ENCODE results near the gene PRDM16.

Gene PRDM16

GRCh38 chr1:3251807-3252428 lies 182.9 kb downstream of the PRDM16 start:
- H3K9me3 ChIP-seq (ENCODE audit: control insufficient read depth, low read length) = no peaks in the 10 kb centered on the region
- no peaks in the 10 kb centered on the region for H3K27me3 ChIP-seq (ENCODE audit: control insufficient read depth, insufficient read depth, low read length)
- H3K4me3 ChIP-seq (ENCODE audit: low read length) = no peak overlapping the region
- H3K36me3 ChIP-seq (ENCODE audit: control insufficient read depth, insufficient read depth, low read length) = no peaks in the 10 kb centered on the region
- H3K9ac ChIP-seq (ENCODE audit: low read length) = no peak overlapping the region
- peaks cover 63% of the 10 kb centered on the region for H3K4me1 ChIP-seq (ENCODE audit: control insufficient read depth, insufficient read depth, low read length)

GRCh38 chr1:3255680-3256079 lies 186.7 kb downstream of the PRDM16 start:
- Histone ChIP-seq H3K4me3 (ENCODE audit: low read length) (no peak overlapping the region), H3K9me3 (ENCODE audit: control insufficient read depth, low read length) (no peaks in the 10 kb centered on the region), H3K4me1 (ENCODE audit: control insufficient read depth, insufficient read depth, low read length) (peaks cover 33% of the 10 kb centered on the region), H3K27me3 (ENCODE audit: control insufficient read depth, insufficient read depth, low read length) (no peaks in the 10 kb centered on the region), H3K36me3 (ENCODE audit: control insufficient read depth, insufficient read depth, low read length) (no peaks in the 10 kb centered on the region), H3K9ac (ENCODE audit: low read length) (no peak overlapping the region)

GRCh38 chr1:3257788-3258187 lies 188.8 kb downstream of the PRDM16 start:
- H3K27me3 ChIP-seq (ENCODE audit: control insufficient read depth, insufficient read depth, low read length) = no peaks in the 10 kb centered on the region
- H3K9me3 ChIP-seq (ENCODE audit: control insufficient read depth, low read length) = no peaks in the 10 kb centered on the region
- no peak overlapping the region for H3K4me3 ChIP-seq (ENCODE audit: low read length)
- no peak overlapping the region for H3K9ac ChIP-seq (ENCODE audit: low read length)
- H3K4me1 ChIP-seq (ENCODE audit: control insufficient read depth, insufficient read depth, low read length) = peaks cover 32% of the 10 kb centered on the region
- no peaks in the 10 kb centered on the region for H3K36me3 ChIP-seq (ENCODE audit: control insufficient read depth, insufficient read depth, low read length)

- Histone ChIP-seq H3K4me3 (ENCODE audit: low read length) (no peak overlapping the region), H3K36me3 (ENCODE audit: control insufficient read depth, insufficient read depth, low read length) (no peaks in the 10 kb centered on the region), H3K9ac (ENCODE audit: low read length) (no peak overlapping the region), H3K9me3 (ENCODE audit: control insufficient read depth, low read length) (no peaks in the 10 kb centered on the region), H3K27me3 (ENCODE audit: control insufficient read depth, insufficient read depth, low read length) (no peaks in the 10 kb centered on the region), H3K4me1 (ENCODE audit: control insufficient read depth, insufficient read depth, low read length) (peaks cover 39% of the 10 kb centered on the region)
Observed at GRCh38 chr1:3258386-3259003, 189.5 kb downstream of the PRDM16 start.

GRCh38 chr1:3259020-3259419 lies 190.0 kb downstream of the PRDM16 start:
- Histone ChIP-seq H3K9ac (ENCODE audit: low read length) (no peak overlapping the region), H3K4me3 (ENCODE audit: low read length) (no peak overlapping the region), H3K27me3 (ENCODE audit: control insufficient read depth, insufficient read depth, low read length) (no peaks in the 10 kb centered on the region), H3K9me3 (ENCODE audit: control insufficient read depth, low read length) (no peaks in the 10 kb centered on the region), H3K4me1 (ENCODE audit: control insufficient read depth, insufficient read depth, low read length) (peaks cover 41% of the 10 kb centered on the region), H3K36me3 (ENCODE audit: control insufficient read depth, insufficient read depth, low read length) (no peaks in the 10 kb centered on the region)

- Histone ChIP-seq H3K4me3 (ENCODE audit: low read length) (no peak overlapping the region), H3K9ac (ENCODE audit: low read length) (no peak overlapping the region), H3K4me1 (ENCODE audit: control insufficient read depth, insufficient read depth, low read length) (peaks cover 37% of the 10 kb centered on the region), H3K9me3 (ENCODE audit: control insufficient read depth, low read length) (no peaks in the 10 kb centered on the region), H3K36me3 (ENCODE audit: control insufficient read depth, insufficient read depth, low read length) (no peaks in the 10 kb centered on the region), H3K27me3 (ENCODE audit: control insufficient read depth, insufficient read depth, low read length) (no peaks in the 10 kb centered on the region)
Observed at GRCh38 chr1:3261007-3261968, 192.3 kb downstream of the PRDM16 start.

GRCh38 chr1:3261969-3262579 lies 193.1 kb downstream of the PRDM16 start:
- Histone ChIP-seq H3K27me3 (ENCODE audit: control insufficient read depth, insufficient read depth, low read length) (no peaks in the 10 kb centered on the region), H3K36me3 (ENCODE audit: control insufficient read depth, insufficient read depth, low read length) (no peaks in the 10 kb centered on the region), H3K4me1 (ENCODE audit: control insufficient read depth, insufficient read depth, low read length) (peaks cover 36% of the 10 kb centered on the region), H3K9me3 (ENCODE audit: control insufficient read depth, low read length) (no peaks in the 10 kb centered on the region), H3K9ac (ENCODE audit: low read length) (no peak overlapping the region), H3K4me3 (ENCODE audit: low read length) (no peak overlapping the region)

GRCh38 chr1:3262681-3263286 lies 193.8 kb downstream of the PRDM16 start:
- H3K27me3 ChIP-seq (ENCODE audit: control insufficient read depth, insufficient read depth, low read length) = no peaks in the 10 kb centered on the region
- no peaks in the 10 kb centered on the region for H3K9me3 ChIP-seq (ENCODE audit: control insufficient read depth, low read length)
- no peaks in the 10 kb centered on the region for H3K36me3 ChIP-seq (ENCODE audit: control insufficient read depth, insufficient read depth, low read length)
- H3K4me3 ChIP-seq (ENCODE audit: low read length) = no peak overlapping the region
- H3K9ac ChIP-seq (ENCODE audit: low read length) = no peak overlapping the region
- peaks cover 36% of the 10 kb centered on the region for H3K4me1 ChIP-seq (ENCODE audit: control insufficient read depth, insufficient read depth, low read length)

- no peaks in the 10 kb centered on the region for H3K27me3 ChIP-seq (ENCODE audit: control insufficient read depth, insufficient read depth, low read length)
- H3K9ac ChIP-seq (ENCODE audit: low read length) = no peak overlapping the region
- no peaks in the 10 kb centered on the region for H3K9me3 ChIP-seq (ENCODE audit: control insufficient read depth, low read length)
Observed at GRCh38 chr1:3263790-3264189, 194.8 kb downstream of the PRDM16 start.

GRCh38 chr1:3264456-3264855 lies 195.5 kb downstream of the PRDM16 start:
- Histone ChIP-seq H3K9ac (ENCODE audit: low read length) (no peak overlapping the region), H3K4me1 (ENCODE audit: control insufficient read depth, insufficient read depth, low read length) (peaks cover 30% of the 10 kb centered on the region), H3K27me3 (ENCODE audit: control insufficient read depth, insufficient read depth, low read length) (no peaks in the 10 kb centered on the region), H3K4me3 (ENCODE audit: low read length) (no peak overlapping the region), H3K9me3 (ENCODE audit: control insufficient read depth, low read length) (no peaks in the 10 kb centered on the region), H3K36me3 (ENCODE audit: control insufficient read depth, insufficient read depth, low read length) (no peaks in the 10 kb centered on the region)

More at GRCh38 chr1:3263790-3264189, 194.8 kb downstream of the PRDM16 start:
- Histone ChIP-seq H3K36me3 (ENCODE audit: control insufficient read depth, insufficient read depth, low read length) (no peaks in the 10 kb centered on the region), H3K4me3 (ENCODE audit: low read length) (no peak overlapping the region), H3K4me1 (ENCODE audit: control insufficient read depth, insufficient read depth, low read length) (peaks cover 30% of the 10 kb centered on the region)

GRCh38 chr1:3265835-3266805 lies 197.1 kb downstream of the PRDM16 start:
- no peaks in the 10 kb centered on the region for H3K27me3 ChIP-seq (ENCODE audit: control insufficient read depth, insufficient read depth, low read length)
- H3K4me3 ChIP-seq (ENCODE audit: low read length) = no peak overlapping the region
- no peaks in the 10 kb centered on the region for H3K36me3 ChIP-seq (ENCODE audit: control insufficient read depth, insufficient read depth, low read length)
- H3K9ac ChIP-seq (ENCODE audit: low read length) = no peak overlapping the region
- no peaks in the 10 kb centered on the region for H3K9me3 ChIP-seq (ENCODE audit: control insufficient read depth, low read length)
- H3K4me1 ChIP-seq (ENCODE audit: control insufficient read depth, insufficient read depth, low read length) = peaks cover 26% of the 10 kb centered on the region
